H9 (cell line): Measurements from ENCODE around the gene ERC2. TPM values are rescaled to one million over a fixed set of nuclear protein-coding genes. Genes with fewer than 3 reads are reported as not detected.

Experiments used
- DNase-seq: peaks from one replicate; pipeline ENCODE4 v3.0.0-alpha.2; 2017
- H2AFZ ChIP-seq: one replicate; pipeline ENCODE4 v1.6.1; 2013; ENCODE audit warnings: mild to moderate bottlenecking, low read length, control low read depth, moderate library complexity
- H2AK5ac ChIP-seq: 2 replicates; pipeline ENCODE4 v1.6.1; 2013; ENCODE audit warnings: low read length, control low read depth, mixed read lengths; ENCODE audit not compliant: insufficient read length
- H2BK120ac ChIP-seq: one replicate; pipeline ENCODE4 v1.6.1; 2013; ENCODE audit warnings: low read depth, mild to moderate bottlenecking, low read length, control low read depth, inconsistent platforms; ENCODE audit not compliant: poor library complexity, severe bottlenecking
- H2BK12ac ChIP-seq: 2 replicates; pipeline ENCODE4 v1.6.1; 2013; ENCODE audit warnings: low read length, control low read depth, mixed read lengths, low read depth; ENCODE audit not compliant: insufficient read length
- H2BK15ac ChIP-seq: 2 replicates; pipeline ENCODE4 v1.6.1; 2013; ENCODE audit warnings: low read depth, low read length, control low read depth
- H2BK20ac ChIP-seq: one replicate; pipeline ENCODE4 v1.6.1; 2013; ENCODE audit warnings: low read depth, mild to moderate bottlenecking, low read length, control low read depth, inconsistent platforms; ENCODE audit not compliant: poor library complexity, severe bottlenecking
- H2BK5ac ChIP-seq: 2 replicates; pipeline ENCODE4 v1.6.1; 2013; ENCODE audit warnings: low read length, control low read depth, mixed read lengths; ENCODE audit not compliant: insufficient read length
- H3K14ac ChIP-seq: 2 replicates; pipeline ENCODE4 v1.6.1; 2013; ENCODE audit warnings: low read length, control low read depth; ENCODE audit not compliant: insufficient read depth
- H3K18ac ChIP-seq: 2 replicates; pipeline ENCODE4 v1.6.1; 2013; ENCODE audit warnings: low read depth, mild to moderate bottlenecking, mixed read lengths, low read length, control low read depth; ENCODE audit not compliant: insufficient read length
- H3K23ac ChIP-seq: 2 replicates; pipeline ENCODE4 v1.6.1; 2013; ENCODE audit warnings: low read length, control low read depth, mixed read lengths, low read depth; ENCODE audit not compliant: insufficient read length
- H3K23me2 ChIP-seq: 2 replicates; pipeline ENCODE4 v1.6.1; 2013; ENCODE audit warnings: low read depth, mild to moderate bottlenecking, mixed read lengths, low read length, control low read depth; ENCODE audit not compliant: insufficient read length, poor library complexity, severe bottlenecking
- H3K27ac ChIP-seq: 2 replicates; pipeline ENCODE4 v1.5.1; 2013; ENCODE audit warnings: low read length, control low read depth, mixed read lengths, low read depth; ENCODE audit not compliant: insufficient read length
- H3K27me3 ChIP-seq: 2 replicates; pipeline ENCODE4 v1.6.1; 2013; ENCODE audit warnings: low read length, control low read depth, inconsistent platforms; ENCODE audit not compliant: insufficient read depth
- H3K4ac ChIP-seq: 2 replicates; pipeline ENCODE4 v1.6.1; 2013; ENCODE audit warnings: low read depth, mild to moderate bottlenecking, control low read depth, inconsistent platforms, low read length, moderate library complexity
- H3K4me1 ChIP-seq: 2 replicates; pipeline ENCODE4 v1.6.1; 2013; ENCODE audit warnings: low read length, control low read depth, inconsistent platforms; ENCODE audit not compliant: insufficient read depth
- H3K4me2 ChIP-seq: 2 replicates; pipeline ENCODE4 v1.6.1; 2013; ENCODE audit warnings: low read length, control low read depth, mixed read lengths; ENCODE audit not compliant: insufficient read length, insufficient read depth
- H3K56ac ChIP-seq: 2 replicates; pipeline ENCODE4 v1.6.1; 2013; ENCODE audit warnings: low read depth, mild to moderate bottlenecking, mixed read lengths, low read length, control low read depth; ENCODE audit not compliant: insufficient read length
- H3K79me1 ChIP-seq: 2 replicates; pipeline ENCODE4 v1.6.1; 2013; ENCODE audit warnings: low read depth, mild to moderate bottlenecking, moderate library complexity, low read length, control low read depth, inconsistent platforms; ENCODE audit not compliant: insufficient read depth, poor library complexity, severe bottlenecking
- H3K79me2 ChIP-seq: 2 replicates; pipeline ENCODE4 v1.6.1; 2013; ENCODE audit warnings: low read length, control low read depth, inconsistent platforms; ENCODE audit not compliant: insufficient read depth
- H3K9ac ChIP-seq: 2 replicates; pipeline ENCODE4 v1.6.1; 2013; ENCODE audit warnings: low read length, control low read depth, mixed read lengths; ENCODE audit not compliant: insufficient read length; ENCODE audit errors: extremely low read depth
- H3K9me3 ChIP-seq: one replicate; pipeline ENCODE4 v1.6.1; 2013; ENCODE audit warnings: low read depth, low read length, inconsistent platforms; ENCODE audit not compliant: control insufficient read depth
- H3T11ph ChIP-seq: one replicate; pipeline ENCODE4 v1.6.1; 2013; ENCODE audit warnings: mild to moderate bottlenecking, low read length, control low read depth, inconsistent platforms
- H4K20me1 ChIP-seq: one replicate; pipeline ENCODE4 v1.6.1; 2013; ENCODE audit not compliant: control insufficient read depth, insufficient read length, insufficient read depth
- H4K5ac ChIP-seq: 2 replicates; pipeline ENCODE4 v1.6.1; 2013; ENCODE audit warnings: low read depth, mild to moderate bottlenecking, mixed read lengths, low read length, control low read depth; ENCODE audit not compliant: insufficient read length
- H4K8ac ChIP-seq: replicated peaks from 2 replicates; pipeline ENCODE4 v1.6.1; 2013; ENCODE audit warnings: low read length, control low read depth, mixed read lengths, low read depth; ENCODE audit not compliant: insufficient read length
- H4K91ac ChIP-seq: 2 replicates; pipeline ENCODE4 v1.6.1; 2013; ENCODE audit warnings: low read depth, mild to moderate bottlenecking, moderate library complexity, mixed read lengths, low read length, control low read depth; ENCODE audit not compliant: insufficient read length
- H3K27ac Mint-ChIP-seq, 3 experiments: 2 replicates in 2 of 3; 3 replicates in 1 of 3; pipeline ENCODE4 v1.8.0; 2020 to 2021; ENCODE audit warnings: mixed read lengths in 3 of 3, mild to moderate bottlenecking in 1 of 3, moderate library complexity in 1 of 3
- H3K27me3 Mint-ChIP-seq: 2 replicates; pipeline ENCODE4 v1.8.0; 2021; ENCODE audit warnings: low read depth, mild to moderate bottlenecking, moderate library complexity, mixed read lengths
- H3K36me3 Mint-ChIP-seq, 3 experiments: 2 replicates in 2 of 3; 3 replicates in 1 of 3; pipeline ENCODE4 v1.8.0; 2020 to 2021; ENCODE audit warnings: low read depth in 3 of 3, mixed read lengths in 3 of 3; ENCODE audit not compliant: insufficient read depth in 1 of 3
- H3K4me1 Mint-ChIP-seq, 2 experiments: 2 replicates each; pipeline ENCODE4 v1.8.0; 2020; ENCODE audit warnings: mixed read lengths in 2 of 2
- H3K4me3 Mint-ChIP-seq, 2 experiments: 2 replicates in 1 of 2; 3 replicates in 1 of 2; pipeline ENCODE4 v1.8.0; 2020 to 2021; ENCODE audit warnings: mild to moderate bottlenecking in 2 of 2, mixed read lengths in 2 of 2, moderate library complexity in 1 of 2
- H3K9me3 Mint-ChIP-seq, 2 experiments: 2 replicates in 1 of 2; 3 replicates in 1 of 2; pipeline ENCODE4 v1.8.0; 2020; ENCODE audit warnings: mild to moderate bottlenecking in 2 of 2, mixed read lengths in 2 of 2, moderate library complexity in 1 of 2
- CTCF ChIP-seq: fragments of 200-600 bp; sonication (generic); conservative IDR thresholded peaks from 3 replicates; pipeline ENCODE4 v1.8.0; 2021; ENCODE audit warnings: antibody characterized with exemption, mild to moderate bottlenecking
- WGBS: extraction: QIAGEN DNeasy Blood & Tissue Kit; methylation state at CpG from one replicate; pipeline ENCODE4 v1.1.7; 2013; ENCODE audit warnings: missing lambda C conversion rate, low lambda C conversion rate, mixed read lengths; ENCODE audit not compliant: insufficient read length; ENCODE audit errors: extremely low coverage; 5-methylcytosine and 5-hydroxymethylcytosine counted together
- total RNA-seq: library from RNA; stranded (reverse); gene quantifications from 2 replicates; pipeline ENCODE4 v1.2.1, GENCODE V29; 2021

The ERC2 gene
- total RNA-seq, 1 experiment from 2014 or later = 15.4 TPM

- Histone ChIP-seq H4K20me1 (no peaks in the 10 kb centered on the region), H3K18ac (no peak overlapping the region), H3K4ac (no peak overlapping the region), H2BK5ac (no peak overlapping the region), H2AK5ac (no peak overlapping the region), H3K23me2 (no peaks in the 10 kb centered on the region), H3K27ac (no peak overlapping the region), H3T11ph (no peak overlapping the region), H2BK12ac (no peak overlapping the region), H3K56ac (no peak overlapping the region), H2BK20ac (no peak overlapping the region), H3K4me1 (peaks cover 2% of the 10 kb centered on the region; the same call in 1 of the 2 replicates), H2BK120ac (no peak overlapping the region), H3K79me2 (no peaks in the 10 kb centered on the region), H3K9me3 (no peaks in the 10 kb centered on the region), H4K8ac (no peak overlapping the region), H3K27me3 (peaks cover 5% of the 10 kb centered on the region), H3K9ac (no peak overlapping the region), H4K5ac (no peak overlapping the region), H3K4me2 (no peak overlapping the region), H3K79me1 (no peaks in the 10 kb centered on the region), H3K14ac (no peak overlapping the region), H4K91ac (no peak overlapping the region), H2AFZ (no peak overlapping the region), H2BK15ac (no peak overlapping the region), H3K23ac (no peak overlapping the region)
- TF ChIP-seq CTCF = no peak
- Mint-ChIP-seq H3K4me3 (no peak overlapping the region), H3K27ac (no peak overlapping the region), H3K9me3 (no peaks in the 10 kb centered on the region), H3K4me1 (peaks cover 0 to 6% of the 10 kb centered on the region in 2 experiments; a peak in 3 of 4 replicates), H3K27me3 (peaks cover 15% of the 10 kb centered on the region), H3K36me3 (no peaks in the 10 kb centered on the region)
- DNase-seq = no peak
- no CpG with 5 or more reads among the region's 5 CpGs for WGBS
Observed at GRCh38 chr3:55468251-55468650, 1000.0 kb downstream of the ERC2 start.
